ENCODE measurements around the gene MRPS24.
"Not testable (repeated sequence)": the region's sequence is repeated elsewhere in the genome, so short reads cannot be mapped to it uniquely, and the experiment has no call there.

MRPS24 gene

DNA sequence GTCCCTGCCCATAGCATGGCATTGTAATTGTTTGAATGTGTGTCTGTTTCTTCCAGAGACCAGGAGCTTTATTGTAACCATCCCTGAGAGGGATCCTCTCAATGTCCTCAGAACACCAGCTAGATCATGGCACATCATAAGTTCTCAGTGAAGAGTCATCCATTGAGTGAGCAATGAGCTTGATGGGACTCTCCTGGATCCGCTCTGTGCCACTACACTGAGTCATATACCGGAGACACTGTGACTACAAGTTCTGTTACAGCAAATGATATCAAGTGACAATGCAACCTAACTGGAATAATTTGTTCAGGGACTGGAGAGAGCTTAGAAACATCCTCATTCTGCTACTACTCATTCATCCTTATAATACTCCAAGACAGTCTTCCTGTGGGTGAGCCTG lies 25.1 kb downstream of the MRPS24 start:
- no peak overlapping the region for H3K4me3 Mint-ChIP-seq
- H3K4me1 Mint-ChIP-seq = no peaks in the 10 kb centered on the region
- no peak for TF ChIP-seq CTCF (IDR thresholded peaks at IDR 0.05)
- no peaks in the 10 kb centered on the region for H3K36me3 Mint-ChIP-seq (ENCODE audit: low read depth)
- DNase-seq = no peak
- H3K9me3 Mint-ChIP-seq = no peaks in the 10 kb centered on the region
- no peak overlapping the region for H3K27ac Mint-ChIP-seq
- peaks cover 19% of the 10 kb centered on the region for H3K27me3 Mint-ChIP-seq (ENCODE audit: low read depth, poor library complexity)

- Mint-ChIP-seq H3K9me3 (no peaks in the 10 kb centered on the region), H3K4me3 (no peak overlapping the region), H3K27ac (no peak overlapping the region), H3K4me1 (peaks cover 5% of the 10 kb centered on the region), H3K27me3 (ENCODE audit: low read depth, poor library complexity) (peaks cover 22% of the 10 kb centered on the region), H3K36me3 (ENCODE audit: low read depth) (no peaks in the 10 kb centered on the region)
- TF ChIP-seq CTCF (IDR thresholded peaks at IDR 0.05) = no peak
- DNase-seq = no peak
Measured at GRCh38 chr7:43843296-43843695, 26.0 kb downstream of the MRPS24 start.

DNA sequence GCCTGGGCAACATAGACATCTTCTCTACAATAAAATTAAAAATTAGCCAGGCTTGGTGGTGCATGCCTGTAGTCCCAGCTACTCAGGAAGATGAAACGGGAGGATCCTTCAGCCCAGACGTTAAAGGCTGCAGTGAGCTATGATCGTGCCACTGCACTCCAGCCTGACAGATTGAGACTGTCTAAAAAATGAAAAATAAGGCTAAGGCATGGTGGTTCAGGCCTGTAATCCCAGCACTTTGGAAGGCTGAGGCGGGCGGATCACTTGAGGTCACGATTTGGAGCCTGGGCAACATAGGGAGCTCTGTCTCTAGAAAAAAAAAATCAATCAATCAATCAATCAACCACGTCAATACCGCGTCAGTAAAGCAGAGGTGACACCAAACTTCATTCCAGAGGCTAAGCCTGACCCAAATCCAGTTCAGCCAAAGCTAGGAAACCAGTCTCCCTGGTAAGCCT lies 31.1 kb downstream of the MRPS24 start:
- Mint-ChIP-seq H3K27me3 (ENCODE audit: low read depth, poor library complexity) (peaks cover 21% of the 10 kb centered on the region), H3K36me3 (ENCODE audit: low read depth) (no peaks in the 10 kb centered on the region), H3K9me3 (no peaks in the 10 kb centered on the region), H3K4me3 (no peak overlapping the region), H3K4me1 (peaks cover 6% of the 10 kb centered on the region), H3K27ac (no peak overlapping the region)
- DNase-seq = no peak
- TF ChIP-seq CTCF (IDR thresholded peaks at IDR 0.05) = no peak

- no peak overlapping the region for H3K27ac Mint-ChIP-seq
- H3K4me3 Mint-ChIP-seq = no peak overlapping the region
- H3K9me3 Mint-ChIP-seq = peaks cover 27% of the 10 kb centered on the region
- no peaks in the 10 kb centered on the region for H3K36me3 Mint-ChIP-seq (ENCODE audit: low read depth)
- DNase-seq = no peak
- peaks cover 8% of the 10 kb centered on the region for H3K27me3 Mint-ChIP-seq (ENCODE audit: low read depth, poor library complexity)
- H3K4me1 Mint-ChIP-seq = peaks cover 6% of the 10 kb centered on the region
- no peak for TF ChIP-seq CTCF (IDR thresholded peaks at IDR 0.05)
Measured at GRCh38 chr7:43834463-43835251, 34.7 kb downstream of the MRPS24 start.

DNA sequence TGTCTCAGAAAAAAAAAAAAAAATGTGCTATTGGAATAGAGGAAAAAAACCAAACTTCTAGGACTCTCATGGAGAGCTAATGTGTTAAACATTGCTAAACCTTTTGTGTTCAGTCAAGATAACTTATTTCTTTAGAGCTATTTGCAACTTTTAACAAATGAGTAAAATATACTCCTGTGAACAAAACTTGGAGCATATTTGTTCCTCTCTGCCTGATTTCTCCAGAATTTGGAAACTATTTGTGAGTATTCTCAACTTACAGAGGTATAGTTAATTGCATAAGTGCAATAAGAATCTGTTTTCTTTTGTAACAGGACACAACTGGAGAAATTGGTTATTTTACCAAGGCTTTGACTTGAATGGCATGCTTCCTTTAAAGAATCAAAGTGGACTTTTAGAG lies 38.4 kb downstream of the MRPS24 start:
- Mint-ChIP-seq H3K9me3 (peaks cover 51% of the 10 kb centered on the region), H3K4me1 (peaks cover 14% of the 10 kb centered on the region), H3K27me3 (ENCODE audit: low read depth, poor library complexity) (peaks cover 10% of the 10 kb centered on the region)
- not testable (repeated sequence) for H3K27ac Mint-ChIP-seq; H3K36me3 Mint-ChIP-seq (ENCODE audit: low read depth); DNase-seq; H3K4me3 Mint-ChIP-seq

GRCh38 chr7:43825391-43825808 lies 43.9 kb downstream of the MRPS24 start:
- no peak for TF ChIP-seq CTCF (IDR thresholded peaks at IDR 0.05)
- Mint-ChIP-seq H3K27me3 (ENCODE audit: low read depth, poor library complexity) (peaks cover 10% of the 10 kb centered on the region), H3K4me3 (no peak overlapping the region), H3K9me3 (peaks cover 49% of the 10 kb centered on the region), H3K36me3 (ENCODE audit: low read depth) (peaks cover 19% of the 10 kb centered on the region), H3K4me1 (peaks cover 35% of the 10 kb centered on the region), H3K27ac (peak overlapping the region; percentile 56)
- no peak for DNase-seq
